Measurements from ENCODE around the gene CHAMP1.

GRCh38 chr13:114299604-114300305, 14.5 kb upstream of the CHAMP1 start:
- TF ChIP-seq EZH2 (IDR thresholded peaks at IDR 0.05) (no peak), POLR2AphosphoS5 (IDR thresholded peaks at IDR 0.05; ENCODE audit: borderline replicate concordance, low read depth, low read length) (no peak)
